PC-3 (cell line): ENCODE measurements around the gene STX18.

Experiments used
- EZH2 ChIP-seq: fragments of 300-600 bp; sonication (generic); IDR thresholded peaks from one replicate; pipeline ENCODE4 v1.6.1; 2017; ENCODE audit warnings: antibody characterized with exemption, mild to moderate bottlenecking, low read length; ENCODE audit not compliant: unreplicated experiment
- TF ChIP-seq, protein P1 (sequence below): fragments of 300-600 bp; sonication (generic); conservative IDR thresholded peaks from 2 replicates; pipeline ENCODE4 v1.5.1; 2017; ENCODE audit warnings: antibody characterized with exemption, low read depth, mild to moderate bottlenecking, low read length

DNA sequence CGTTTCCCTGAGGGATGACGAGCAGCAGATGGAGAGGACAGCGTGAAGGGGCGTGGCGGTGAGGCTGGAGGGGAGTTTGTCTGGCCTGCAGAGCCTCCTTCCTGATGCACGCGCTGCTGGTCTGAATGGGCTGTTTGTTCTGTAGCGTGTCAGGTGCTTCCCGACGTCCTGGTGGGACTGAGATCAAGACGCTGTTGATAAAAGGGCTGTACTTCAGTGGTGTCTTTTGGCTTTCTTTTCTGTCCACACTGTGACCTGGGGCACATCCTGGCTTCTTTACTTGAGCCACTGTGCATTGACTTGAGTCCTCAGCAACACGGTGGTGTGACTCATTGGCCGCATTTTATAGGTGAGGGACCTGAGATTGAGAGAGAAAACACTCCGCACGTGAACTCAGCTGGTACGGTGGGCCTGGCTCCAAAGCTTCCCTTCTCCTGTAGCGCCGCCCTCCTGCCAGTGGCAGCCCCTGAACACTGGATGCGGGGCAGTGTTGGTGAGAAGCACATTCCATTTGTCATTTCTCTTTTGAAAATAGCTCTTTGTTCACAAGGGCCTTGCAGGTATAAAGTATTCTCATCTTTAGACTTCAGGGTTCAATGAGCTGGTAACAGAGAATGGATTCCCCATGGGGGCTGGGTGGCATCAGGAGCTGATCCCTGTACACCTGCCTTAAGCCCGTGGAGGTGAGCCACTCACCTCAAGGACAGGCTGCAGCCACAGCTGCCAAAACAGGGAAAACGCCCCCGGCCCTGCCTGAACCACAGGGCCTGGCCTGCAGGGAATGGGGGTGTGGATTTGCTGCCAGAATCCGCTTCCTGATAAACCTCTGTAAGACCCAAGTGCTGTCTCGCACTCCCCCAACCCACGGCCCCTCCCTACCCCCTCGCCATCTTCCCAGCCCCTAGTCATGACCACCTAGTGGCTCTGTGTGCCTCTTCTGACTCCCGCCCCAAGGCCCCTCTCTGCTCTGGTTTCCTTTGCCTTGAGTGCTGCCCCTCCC lies 125.7 kb downstream of the STX18 start:
- TF ChIP-seq, protein P1, sequence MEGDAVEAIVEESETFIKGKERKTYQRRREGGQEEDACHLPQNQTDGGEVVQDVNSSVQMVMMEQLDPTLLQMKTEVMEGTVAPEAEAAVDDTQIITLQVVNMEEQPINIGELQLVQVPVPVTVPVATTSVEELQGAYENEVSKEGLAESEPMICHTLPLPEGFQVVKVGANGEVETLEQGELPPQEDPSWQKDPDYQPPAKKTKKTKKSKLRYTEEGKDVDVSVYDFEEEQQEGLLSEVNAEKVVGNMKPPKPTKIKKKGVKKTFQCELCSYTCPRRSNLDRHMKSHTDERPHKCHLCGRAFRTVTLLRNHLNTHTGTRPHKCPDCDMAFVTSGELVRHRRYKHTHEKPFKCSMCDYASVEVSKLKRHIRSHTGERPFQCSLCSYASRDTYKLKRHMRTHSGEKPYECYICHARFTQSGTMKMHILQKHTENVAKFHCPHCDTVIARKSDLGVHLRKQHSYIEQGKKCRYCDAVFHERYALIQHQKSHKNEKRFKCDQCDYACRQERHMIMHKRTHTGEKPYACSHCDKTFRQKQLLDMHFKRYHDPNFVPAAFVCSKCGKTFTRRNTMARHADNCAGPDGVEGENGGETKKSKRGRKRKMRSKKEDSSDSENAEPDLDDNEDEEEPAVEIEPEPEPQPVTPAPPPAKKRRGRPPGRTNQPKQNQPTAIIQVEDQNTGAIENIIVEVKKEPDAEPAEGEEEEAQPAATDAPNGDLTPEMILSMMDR, result no peak
- no peak for TF ChIP-seq EZH2
